Kidney tubule cell (primary cell): ENCODE results near the gene CREB3L2.
"Not testable (repeated sequence)": the region's sequence is repeated elsewhere in the genome, so short reads cannot be mapped to it uniquely, and the experiment has no call there.

Experiments
- DNase-seq: peaks from one replicate; pipeline ENCODE4 v3.0.0-alpha.2; 2018; ENCODE audit warnings: low spot score

Gene CREB3L2, protein sequence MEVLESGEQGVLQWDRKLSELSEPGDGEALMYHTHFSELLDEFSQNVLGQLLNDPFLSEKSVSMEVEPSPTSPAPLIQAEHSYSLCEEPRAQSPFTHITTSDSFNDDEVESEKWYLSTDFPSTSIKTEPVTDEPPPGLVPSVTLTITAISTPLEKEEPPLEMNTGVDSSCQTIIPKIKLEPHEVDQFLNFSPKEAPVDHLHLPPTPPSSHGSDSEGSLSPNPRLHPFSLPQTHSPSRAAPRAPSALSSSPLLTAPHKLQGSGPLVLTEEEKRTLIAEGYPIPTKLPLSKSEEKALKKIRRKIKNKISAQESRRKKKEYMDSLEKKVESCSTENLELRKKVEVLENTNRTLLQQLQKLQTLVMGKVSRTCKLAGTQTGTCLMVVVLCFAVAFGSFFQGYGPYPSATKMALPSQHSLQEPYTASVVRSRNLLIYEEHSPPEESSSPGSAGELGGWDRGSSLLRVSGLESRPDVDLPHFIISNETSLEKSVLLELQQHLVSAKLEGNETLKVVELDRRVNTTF

DNA sequence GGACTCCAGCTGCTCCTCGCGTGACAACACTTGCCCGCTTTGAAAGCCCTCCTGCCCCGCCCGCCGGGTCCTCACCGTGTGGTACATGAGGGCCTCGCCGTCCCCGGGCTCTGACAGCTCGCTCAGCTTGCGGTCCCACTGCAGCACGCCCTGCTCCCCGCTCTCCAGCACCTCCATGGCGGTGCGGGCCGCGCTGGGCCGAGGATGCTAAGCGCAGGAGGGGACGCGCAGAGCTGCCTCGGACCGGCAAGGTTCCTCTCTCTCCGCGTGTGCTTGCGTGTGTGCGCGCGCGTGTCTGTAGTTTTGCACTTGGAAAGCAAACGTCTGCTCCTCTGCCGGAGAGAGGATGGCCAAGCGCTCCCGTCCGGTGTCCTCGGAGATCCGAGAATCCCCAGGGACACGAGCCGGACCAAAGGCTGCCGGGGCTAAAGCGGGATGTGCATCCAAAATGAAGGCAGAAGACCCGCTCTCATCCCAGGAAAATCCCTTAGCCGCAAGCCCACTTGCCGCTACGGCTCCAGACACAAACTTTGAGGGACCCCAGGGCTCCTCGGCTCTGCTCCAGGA, at the start of gene CREB3L2:
TSS of gene CREB3L2 (minus strand) at position 558 of the 567 bp plus-strand sequence. CDS start at position 177, 381 bp downstream.
- peak; percentile 69 for DNase-seq

DNA sequence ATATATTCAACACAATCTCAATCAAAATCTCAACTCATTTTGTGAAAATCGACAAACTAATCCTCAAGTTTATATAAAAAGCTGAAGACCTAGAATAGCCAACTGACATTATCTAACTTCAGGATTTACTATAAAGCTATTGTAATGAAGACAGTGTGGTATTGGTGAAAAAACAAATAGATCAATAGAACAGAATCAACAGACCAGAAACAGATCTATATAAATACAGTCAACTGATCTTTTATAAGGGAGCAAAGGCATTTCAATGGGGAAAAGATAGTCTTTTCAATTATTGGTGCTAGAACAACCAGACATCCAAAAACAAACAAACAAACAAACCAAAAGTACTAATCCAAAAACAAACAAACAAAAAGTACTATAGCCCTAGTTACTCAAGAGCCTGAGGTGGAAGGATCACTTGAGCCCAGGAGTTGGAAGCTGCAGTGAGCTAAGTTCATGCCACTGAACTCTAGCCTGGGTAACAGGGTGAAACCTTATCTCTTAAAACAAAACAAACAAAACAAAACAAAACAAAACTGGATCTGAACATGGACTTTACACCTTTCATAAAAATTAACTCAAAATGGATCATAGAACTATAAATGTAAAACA, 47.7 kb upstream of the CREB3L2 start:
- DNase-seq, result no peak

DNA sequence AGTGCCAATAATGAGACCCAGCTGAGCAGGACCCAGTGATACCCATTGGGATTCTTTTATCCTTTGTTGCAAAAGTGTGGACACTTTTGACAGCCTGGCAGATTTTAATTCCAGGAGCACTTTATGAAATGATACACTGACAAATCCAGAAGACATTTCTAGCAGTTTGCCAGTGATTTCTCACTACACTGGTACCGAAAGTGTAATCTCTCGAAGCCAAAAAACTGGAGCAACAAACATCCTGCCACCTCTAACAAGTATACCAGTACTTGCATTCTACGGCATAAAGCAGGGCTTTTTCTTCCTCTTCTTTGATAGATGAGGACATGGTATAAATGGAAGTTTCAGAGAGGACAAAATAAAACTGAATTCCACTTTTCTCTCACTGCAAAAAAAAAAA, 46.0 kb upstream of the CREB3L2 start:
- no peak for DNase-seq

DNA sequence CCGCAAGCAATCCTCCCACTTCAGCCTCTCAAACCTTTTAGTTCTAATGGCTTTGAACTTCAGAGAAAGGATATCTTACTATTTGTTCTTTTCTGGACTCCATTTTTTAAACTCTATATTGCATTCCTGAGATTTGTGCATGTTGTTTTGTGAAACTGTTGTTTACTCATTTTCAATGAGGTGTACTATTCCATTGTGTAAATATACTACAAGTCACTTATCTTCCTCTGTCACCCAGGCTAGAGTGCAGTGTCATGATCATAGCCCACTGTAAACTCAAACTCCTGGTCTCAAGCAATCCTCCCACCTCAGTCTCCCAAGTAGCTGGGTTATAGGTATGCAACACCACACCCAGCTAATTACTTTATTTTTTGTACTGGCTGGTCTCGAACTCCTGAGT, 43.0 kb upstream of the CREB3L2 start:
- DNase-seq, result no peak

DNA sequence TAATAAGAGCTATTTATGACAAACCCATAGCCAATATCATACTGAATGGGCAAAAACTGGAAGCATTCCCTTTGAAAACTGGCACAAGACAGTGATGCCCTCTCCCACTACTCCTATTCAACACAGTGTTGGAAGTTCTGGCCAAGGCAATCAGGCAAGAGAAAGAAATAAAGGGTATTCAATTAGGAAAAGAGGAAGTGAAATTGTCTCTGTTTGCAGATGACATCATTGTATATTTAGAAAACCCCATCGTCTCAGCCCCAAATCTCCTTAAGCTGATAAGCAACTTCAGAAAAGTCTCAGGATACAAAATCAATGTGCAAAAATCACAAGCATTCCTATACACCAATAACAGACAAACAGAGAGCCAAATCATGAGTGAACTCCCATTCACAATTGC, 38.2 kb upstream of the CREB3L2 start:
- DNase-seq, result not testable (repeated sequence)

DNA sequence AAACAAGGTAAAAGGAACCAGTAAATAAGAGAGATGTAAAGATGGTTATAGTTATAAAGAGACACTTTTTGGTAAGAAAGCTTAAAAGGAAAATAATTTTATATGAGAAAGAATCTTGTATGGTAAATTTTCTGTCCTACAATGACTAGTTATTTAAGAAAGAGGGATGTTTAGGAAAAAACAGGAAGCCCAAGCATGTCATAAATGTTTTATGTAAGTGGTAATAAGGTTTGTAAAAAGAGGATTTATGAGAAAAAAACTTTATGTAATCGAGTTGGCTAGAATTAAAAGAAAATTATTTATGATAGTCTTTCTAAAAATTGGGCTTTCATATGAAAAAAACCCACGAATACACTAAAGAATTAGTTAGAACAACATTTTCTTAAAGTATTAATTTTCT, 34.2 kb upstream of the CREB3L2 start:
- DNase-seq, result no peak

DNA sequence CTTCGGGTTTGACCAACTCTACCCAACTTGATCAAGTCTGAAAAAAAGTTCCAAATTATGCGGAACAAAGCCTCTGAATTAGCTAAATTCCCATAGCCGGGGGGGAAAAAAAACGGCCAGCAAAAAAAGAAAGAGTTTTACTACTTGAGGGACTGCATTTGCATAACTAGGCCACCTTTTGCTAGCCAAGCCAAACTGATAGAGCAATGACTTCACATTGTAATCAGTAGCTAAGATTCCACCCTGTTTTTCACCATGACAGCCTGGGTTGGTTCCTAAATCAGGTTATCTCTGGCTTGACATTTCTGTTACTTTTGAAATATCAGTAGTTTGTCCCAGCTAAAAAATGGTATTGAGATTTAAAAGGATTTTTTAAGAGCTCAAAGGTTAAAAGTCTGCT, 31.4 kb upstream of the CREB3L2 start:
- peak; percentile 49 for DNase-seq

DNA sequence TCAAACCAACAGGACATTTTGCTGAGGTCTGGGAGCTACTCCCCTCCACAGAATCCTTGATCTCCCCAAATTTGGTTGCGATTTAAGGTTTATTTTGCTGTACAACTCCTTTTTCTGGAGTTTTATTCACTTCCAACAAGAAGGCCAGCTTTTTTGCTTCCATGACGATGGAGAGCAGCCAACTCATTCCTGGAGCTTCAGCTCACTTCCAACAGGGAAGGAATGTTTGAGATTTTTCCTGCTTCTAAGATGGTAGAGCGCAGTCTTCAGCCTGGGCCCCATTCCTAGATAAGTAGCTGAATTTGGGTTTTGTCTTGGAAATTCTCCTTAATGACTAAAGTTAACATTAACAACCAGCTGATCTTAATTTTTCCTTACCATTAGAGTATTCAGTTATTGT, 30.9 kb upstream of the CREB3L2 start:
- peak; percentile 43 for DNase-seq

DNA sequence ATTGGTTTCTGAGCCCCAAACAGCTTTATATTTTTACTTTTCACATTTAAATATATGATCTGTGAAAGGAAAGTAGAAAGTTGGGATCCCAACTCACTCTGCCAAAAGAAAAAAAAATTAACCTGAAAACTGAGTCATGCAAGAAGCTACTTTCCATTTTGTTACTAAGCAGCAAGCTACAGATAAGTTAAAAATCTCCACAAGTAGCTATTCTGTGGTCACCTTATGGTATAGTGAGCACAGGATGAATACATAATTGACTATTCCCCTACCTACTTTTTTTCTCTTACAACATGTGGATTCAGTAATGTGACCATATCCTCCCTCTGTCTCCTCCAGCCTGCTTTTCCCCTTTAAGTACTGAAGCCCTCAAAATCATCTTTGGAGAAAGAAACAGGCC, 30.3 kb upstream of the CREB3L2 start:
- DNase-seq, result peak; percentile 72

DNA sequence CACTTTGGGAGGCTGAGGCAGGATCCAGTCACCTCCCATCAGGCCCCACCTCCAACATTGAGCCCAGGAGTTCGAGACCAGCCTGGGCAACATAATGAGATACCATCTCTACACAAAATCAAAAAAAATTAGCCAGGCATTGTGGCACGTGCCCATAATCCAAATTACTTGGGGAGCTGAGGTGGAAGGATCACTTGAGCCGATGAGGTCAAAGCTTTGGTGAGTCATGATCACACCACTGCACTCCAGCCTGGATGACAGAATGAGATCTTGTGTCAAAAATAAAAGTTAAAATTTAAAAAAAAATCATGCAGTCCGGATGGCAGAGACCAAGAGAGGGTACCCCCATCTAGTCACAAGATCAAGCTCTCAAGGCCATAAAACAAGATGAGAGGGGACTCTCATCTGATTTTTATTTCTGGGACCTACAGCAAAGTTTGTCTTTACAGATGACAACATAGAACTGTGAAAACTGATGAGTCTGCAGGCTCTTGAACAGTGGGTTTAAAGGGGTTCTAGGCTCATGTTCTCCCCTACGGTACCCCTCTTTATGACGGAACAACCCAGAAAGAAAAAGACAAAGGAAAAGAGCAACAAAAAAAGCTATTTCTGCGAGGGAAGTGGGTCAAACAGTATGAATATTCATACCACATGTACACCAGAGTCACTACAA, 28.9 kb upstream of the CREB3L2 start:
- peak; percentile 63 for DNase-seq

DNA sequence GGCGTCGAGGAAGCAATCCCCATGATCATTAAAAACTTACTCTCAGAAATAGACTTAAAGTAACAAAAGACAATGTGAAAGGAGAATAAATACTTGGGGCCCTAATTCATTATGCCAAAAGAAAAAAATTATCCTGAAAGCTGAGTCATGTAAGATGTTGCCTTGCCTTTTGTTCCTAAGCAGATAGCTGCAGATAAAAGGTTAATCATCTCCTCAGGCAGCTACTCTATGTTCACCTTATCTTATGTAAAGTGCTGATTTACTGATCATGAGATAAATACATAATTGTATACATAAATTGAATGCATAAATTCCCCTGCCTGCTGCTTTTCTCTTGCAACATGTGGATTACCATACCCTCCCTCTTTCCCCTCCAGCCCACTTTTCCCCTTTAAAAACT, 28.1 kb upstream of the CREB3L2 start:
- DNase-seq, result peak; percentile 47

DNA sequence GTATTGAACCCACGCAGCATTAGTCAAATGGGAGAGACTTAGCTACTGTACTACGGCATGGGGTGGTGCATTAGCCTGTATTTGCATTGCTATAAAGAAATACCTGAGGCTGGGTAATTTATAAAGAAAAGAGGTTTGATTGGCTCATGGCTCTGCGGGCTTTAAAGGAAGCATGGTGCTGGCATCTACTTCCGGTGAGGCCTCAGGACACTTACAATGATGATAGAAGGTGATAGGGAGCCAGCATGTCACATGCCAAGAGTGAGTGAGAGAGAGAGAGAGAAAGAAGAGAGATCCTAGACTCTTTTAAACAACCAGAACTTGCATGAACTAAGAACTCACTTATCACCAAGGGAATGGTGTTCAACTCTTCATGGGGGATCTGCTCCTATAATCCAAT, 27.2 kb upstream of the CREB3L2 start:
- no peak for DNase-seq

DNA sequence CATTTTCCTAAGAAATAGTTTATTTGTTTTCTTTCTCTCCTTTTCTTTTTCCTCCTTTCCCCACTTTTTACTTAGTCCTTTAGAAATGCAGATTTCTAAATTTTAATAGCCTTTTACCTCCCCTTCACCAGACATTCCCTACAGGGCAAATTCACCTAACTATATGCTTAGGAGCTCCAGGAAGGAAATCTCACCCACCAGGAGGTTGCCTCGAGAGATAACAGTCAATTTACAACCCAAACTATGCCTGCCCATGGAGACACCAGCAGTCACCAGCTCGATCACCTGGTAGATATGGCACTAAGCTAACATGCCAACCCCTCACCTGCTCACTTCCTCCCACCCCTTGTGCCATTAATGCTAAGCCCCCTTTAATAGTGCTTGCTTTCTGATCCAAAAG, 25.2 kb upstream of the CREB3L2 start:
- DNase-seq, result no peak

DNA sequence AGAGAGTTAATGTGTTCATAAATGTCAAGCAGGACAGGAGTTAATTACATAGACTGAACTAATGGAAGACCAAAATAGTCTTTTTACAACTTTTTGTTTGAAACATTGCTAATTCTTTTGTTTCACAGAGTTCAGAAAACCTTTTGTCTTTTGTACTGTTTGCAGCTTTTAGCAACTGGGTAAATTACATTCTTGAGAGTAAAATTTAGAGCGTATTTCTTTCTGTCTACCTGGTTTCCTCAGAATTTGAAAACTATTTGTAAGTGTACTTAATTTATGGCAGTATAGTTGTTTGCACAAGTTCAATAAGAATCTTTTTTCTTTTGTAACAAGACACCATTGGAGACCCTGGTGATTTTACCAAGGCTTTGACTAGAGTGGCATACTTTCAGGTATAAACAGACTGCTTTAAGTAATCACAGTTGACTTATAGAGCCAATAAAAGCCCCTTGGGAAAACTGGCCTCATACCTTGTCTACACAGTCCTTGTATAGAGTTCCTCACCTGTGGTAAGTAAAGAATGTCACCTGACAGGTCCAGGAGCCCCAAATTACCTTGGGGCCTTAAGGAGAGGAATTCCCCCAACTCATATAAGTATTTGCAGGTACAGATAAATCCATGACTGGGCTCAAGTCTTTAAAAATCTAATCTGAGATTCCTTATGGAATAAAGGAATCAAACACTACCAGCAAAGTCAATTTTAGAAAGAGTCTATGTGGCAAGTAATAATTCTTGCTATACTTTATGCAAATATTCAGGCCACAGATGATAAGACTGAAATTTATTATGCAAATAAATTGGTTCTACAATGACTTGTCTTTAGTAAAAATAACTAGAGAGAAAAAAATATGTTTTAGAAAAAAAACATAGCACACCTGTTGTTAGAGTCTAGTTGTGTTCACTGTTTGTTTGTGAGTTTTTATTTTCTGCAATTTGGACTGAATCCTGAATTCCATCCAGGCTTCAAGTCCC, 23.6 kb upstream of the CREB3L2 start:
- DNase-seq, result no peak

DNA sequence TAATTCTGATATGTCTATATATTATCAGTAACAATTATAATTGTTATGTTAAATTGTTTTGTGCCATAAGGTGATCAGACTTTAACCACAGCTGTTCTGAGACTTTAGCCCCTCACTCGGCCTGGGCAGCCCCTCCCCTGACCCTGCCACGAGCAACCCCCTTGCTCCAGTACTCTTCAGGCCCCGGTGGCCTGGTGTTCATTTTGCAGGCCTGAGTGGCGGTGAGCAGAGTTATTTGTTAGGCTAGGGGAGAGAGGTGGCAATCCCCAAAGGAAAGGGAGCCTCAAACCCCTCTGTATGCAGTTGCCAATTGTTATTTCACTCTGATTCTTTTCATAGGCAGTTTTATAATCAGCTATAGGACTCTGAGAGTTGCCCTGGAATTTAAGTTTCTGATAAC, 22.9 kb upstream of the CREB3L2 start:
- no peak for DNase-seq

DNA sequence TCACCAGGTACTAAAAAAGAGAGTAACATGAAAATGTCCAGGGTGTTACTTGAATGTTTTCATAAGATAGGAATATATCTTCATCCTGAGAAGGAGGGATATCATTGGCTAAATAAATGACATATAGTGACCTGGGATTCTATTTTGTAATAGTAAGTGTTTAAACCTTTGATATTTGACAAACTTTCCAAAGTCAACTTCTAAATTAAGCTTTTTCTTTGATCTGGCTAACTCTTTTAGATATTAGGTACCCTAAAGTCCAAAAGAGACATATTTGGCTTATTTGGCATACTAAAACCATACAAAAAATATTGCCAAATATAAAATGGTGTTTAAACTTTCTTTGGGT, 22.4 kb upstream of the CREB3L2 start:
- no peak for DNase-seq

DNA sequence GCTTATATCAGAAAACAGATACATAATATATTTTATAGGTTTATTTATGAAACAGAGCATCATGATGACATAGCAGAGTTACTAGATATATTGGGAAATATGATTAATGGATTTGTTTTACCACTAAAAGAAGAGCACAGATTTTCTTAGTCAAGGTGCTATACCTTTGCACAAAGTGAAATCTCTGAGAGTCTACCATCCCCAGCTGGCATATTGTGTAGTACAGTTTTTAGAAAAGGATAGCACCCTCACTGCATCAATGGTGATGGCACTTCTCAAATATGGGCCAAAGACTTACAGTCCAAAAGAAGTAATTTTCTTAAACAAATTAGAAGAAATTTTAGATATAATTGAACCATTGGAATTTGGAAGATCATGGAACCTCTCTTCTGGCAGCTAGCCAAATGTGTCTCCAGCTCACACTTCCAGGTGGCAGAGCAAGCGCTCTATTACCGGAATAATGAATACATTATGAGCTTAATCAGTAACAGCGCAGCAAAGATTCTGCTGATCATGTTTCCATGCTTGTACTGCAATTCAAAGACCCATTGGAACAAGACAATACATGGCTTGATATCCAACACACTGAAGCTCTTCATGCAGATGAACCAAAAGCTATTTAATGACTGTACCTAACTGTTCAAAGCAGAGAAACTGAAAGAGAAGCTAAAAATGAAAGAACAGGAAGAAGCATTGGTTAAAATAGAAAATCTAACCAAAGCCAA, 21.9 kb upstream of the CREB3L2 start:
- DNase-seq, result peak; percentile 64

DNA sequence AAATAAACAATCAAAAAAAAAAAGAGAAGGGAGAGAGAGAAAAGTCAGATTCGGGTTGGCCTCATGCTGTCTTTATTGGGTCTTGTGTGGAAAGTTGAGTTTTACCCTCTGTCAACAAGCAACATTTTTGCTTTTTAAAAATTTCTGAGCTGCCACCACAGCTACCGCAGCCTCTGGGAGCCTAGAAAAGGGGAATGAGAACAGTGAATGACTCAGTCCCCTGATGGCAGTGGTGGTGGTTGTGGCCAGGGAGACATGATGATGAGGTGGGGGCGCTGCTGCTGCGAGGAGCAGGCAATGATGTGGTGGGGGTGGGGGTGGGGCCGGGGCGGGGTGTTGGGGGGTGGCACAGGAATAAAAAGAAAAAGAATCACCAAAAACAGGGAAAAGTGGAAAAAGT, 20.0 kb upstream of the CREB3L2 start:
- DNase-seq, result no peak

DNA sequence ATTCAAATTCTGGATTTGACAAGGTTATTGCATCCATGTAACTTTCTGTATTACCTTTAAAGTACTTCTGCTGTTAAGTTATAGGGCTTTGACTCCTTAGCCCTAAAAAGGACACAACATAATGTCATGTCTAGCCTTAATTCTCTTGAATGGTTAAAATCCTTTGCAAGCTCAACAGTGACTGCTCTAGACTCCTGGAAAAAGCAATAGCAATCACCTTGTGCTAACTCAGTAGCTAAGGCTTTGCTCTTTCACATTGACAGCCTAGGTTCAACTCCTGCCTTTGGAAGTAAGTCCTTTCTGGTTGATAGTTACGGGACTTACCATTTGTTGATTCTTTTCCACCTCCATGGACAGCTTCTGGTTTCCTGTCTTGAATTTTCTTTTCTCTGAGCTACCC, 16.1 kb upstream of the CREB3L2 start:
- no peak for DNase-seq

DNA sequence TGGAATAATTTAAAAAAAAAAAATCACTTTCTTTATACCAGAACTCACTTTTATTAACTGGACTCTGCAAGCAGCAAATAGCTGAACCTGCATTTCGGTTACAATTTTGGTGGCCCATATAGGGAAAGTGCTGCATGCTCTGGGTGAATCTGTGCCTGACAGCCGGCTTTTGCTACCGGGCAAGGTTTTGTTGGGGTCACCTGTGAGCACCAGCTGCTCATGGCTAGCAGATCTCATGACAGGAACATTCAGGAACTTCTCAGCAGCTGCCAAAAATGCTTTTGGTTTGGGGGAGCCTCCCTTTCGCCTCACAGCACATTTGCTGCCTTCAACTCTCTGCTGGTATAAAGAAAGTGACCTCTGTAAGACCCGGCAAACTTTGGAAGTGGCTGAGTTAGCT, 13.2 kb upstream of the CREB3L2 start:
- no peak for DNase-seq

DNA sequence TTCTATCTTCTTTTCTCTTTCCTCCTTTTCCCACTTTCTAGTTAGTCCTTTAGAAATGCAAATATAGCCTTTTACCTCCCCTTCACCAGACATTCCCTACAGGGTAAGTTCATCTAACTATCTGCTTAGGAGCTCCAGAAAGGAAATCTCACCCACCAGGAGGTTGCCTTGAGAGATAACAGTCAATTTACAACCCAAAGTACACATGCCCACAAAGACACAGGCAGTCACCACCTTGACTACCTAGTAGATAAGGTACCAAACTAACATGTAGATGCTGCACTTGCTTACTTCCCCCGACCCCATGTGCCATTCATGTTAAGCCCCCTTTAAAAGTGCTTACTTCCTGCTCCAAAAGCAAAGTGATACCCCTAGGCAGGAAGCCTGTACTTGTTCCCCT, 12.8 kb upstream of the CREB3L2 start:
- no peak for DNase-seq
